Erythroblast (primary cell): ENCODE data around the gene ATOSA.

Experiments
- DNase-seq, 2 experiments: peaks; one replicate each; lab custom pipeline; 2025; lab: John Stamatoyannopoulos, UW
- GATA1 ChIP-seq: IDR thresholded peaks from 2 replicates; pipeline ENCODE4 v1.6.1; 2011; ENCODE audit warnings: low read depth, mild to moderate bottlenecking, control low read depth, low read length, moderate library complexity
- POLR2A ChIP-seq: IDR thresholded peaks from 2 replicates; pipeline ENCODE4 v1.6.1; 2011; ENCODE audit warnings: mild to moderate bottlenecking, low read length

The ATOSA gene

GRCh38 chr15:52702390-52702789 lies 23.2 kb upstream of the ATOSA start:
- no peak for DNase-seq
- TF ChIP-seq POLR2A: no peak
- TF ChIP-seq GATA1: no peak

GRCh38 chr15:52699457-52699856 lies 20.3 kb upstream of the ATOSA start:
- TF ChIP-seq GATA1 (no peak), POLR2A (no peak)
- DNase-seq: no peak

- no peak for DNase-seq
- TF ChIP-seq GATA1 (no peak), POLR2A (no peak)
These were observed 19.3 kb upstream of the ATOSA start for GRCh38 chr15:52698514-52698913.

- DNase-seq: no peak
- no peak for TF ChIP-seq GATA1
- no peak for TF ChIP-seq POLR2A
These were observed 17.9 kb upstream of the ATOSA start for GRCh38 chr15:52697051-52697450.

- TF ChIP-seq GATA1: no peak
- no peak for TF ChIP-seq POLR2A
- DNase-seq: no peak
These were observed 16.0 kb upstream of the ATOSA start for GRCh38 chr15:52695154-52695553.

- no peak for DNase-seq
- TF ChIP-seq POLR2A: no peak
- TF ChIP-seq GATA1: no peak
These were observed 10.4 kb upstream of the ATOSA start for GRCh38 chr15:52689562-52689961.

GRCh38 chr15:52683580-52683979 lies 4.4 kb upstream of the ATOSA start:
- TF ChIP-seq POLR2A (no peak), GATA1 (no peak)
- DNase-seq: peak; percentile 35 to 53

GRCh38 chr15:52682781-52683180 lies 3.6 kb upstream of the ATOSA start:
- no peak for DNase-seq
- TF ChIP-seq POLR2A: no peak
- no peak for TF ChIP-seq GATA1

GRCh38 chr15:52682200-52682599 lies 3.0 kb upstream of the ATOSA start:
- TF ChIP-seq GATA1 (no peak), POLR2A (no peak)
- no peak for DNase-seq

- TF ChIP-seq POLR2A: no peak
- TF ChIP-seq GATA1: no peak
- no peak for DNase-seq
These were observed 2.3 kb upstream of the ATOSA start for GRCh38 chr15:52681441-52681840.

- no peak for TF ChIP-seq GATA1
- no peak for TF ChIP-seq POLR2A
- no peak for DNase-seq
These were observed 1.6 kb upstream of the ATOSA start for GRCh38 chr15:52680761-52681160.

- peak; percentile 29 to 43 for DNase-seq
- TF ChIP-seq GATA1 (no peak), POLR2A (no peak)
These were observed 828 bp upstream of the ATOSA start for GRCh38 chr15:52680041-52680391.

- peak; percentile 77 to 87 for DNase-seq
- TF ChIP-seq GATA1: no peak
- TF ChIP-seq POLR2A: no peak
These were observed 538 bp downstream of the ATOSA start for GRCh38 chr15:52678468-52679231.

- TF ChIP-seq GATA1 (no peak), POLR2A (no peak)
- peak; percentile 73 to 75 for DNase-seq
These were observed 1.4 kb downstream of the ATOSA start for GRCh38 chr15:52677593-52678467.
